ENCODE measurements around the gene ZNF107. TPM values are rescaled to one million over a fixed set of nuclear protein-coding genes. Genes with fewer than 3 reads are reported as not detected.
"Not testable (repeated sequence)": the region's sequence is repeated elsewhere in the genome, so short reads cannot be mapped to it uniquely, and the experiment has no call there.

Gene ZNF107
- polyA plus RNA-seq, 4 donors = 10.1 to 11.2 (median 10.5) TPM

GRCh38 chr7:64642875-64643274 lies 23.1 kb upstream of the ZNF107 start:
- no peak for DNase-seq (ENCODE audit: low read depth in 4 of 4, low spot score in 2 of 4)

GRCh38 chr7:64643566-64643965 lies 22.4 kb upstream of the ZNF107 start:
- DNase-seq (ENCODE audit: low read depth in 4 of 4, low spot score in 2 of 4) = no peak

GRCh38 chr7:64651203-64651602 lies 14.7 kb upstream of the ZNF107 start:
- no peak for DNase-seq (ENCODE audit: low read depth in 4 of 4, low spot score in 2 of 4)

GRCh38 chr7:64651632-64652165 lies 14.2 kb upstream of the ZNF107 start:
- no peak for DNase-seq (ENCODE audit: low read depth in 4 of 4, low spot score in 2 of 4)

DNA sequence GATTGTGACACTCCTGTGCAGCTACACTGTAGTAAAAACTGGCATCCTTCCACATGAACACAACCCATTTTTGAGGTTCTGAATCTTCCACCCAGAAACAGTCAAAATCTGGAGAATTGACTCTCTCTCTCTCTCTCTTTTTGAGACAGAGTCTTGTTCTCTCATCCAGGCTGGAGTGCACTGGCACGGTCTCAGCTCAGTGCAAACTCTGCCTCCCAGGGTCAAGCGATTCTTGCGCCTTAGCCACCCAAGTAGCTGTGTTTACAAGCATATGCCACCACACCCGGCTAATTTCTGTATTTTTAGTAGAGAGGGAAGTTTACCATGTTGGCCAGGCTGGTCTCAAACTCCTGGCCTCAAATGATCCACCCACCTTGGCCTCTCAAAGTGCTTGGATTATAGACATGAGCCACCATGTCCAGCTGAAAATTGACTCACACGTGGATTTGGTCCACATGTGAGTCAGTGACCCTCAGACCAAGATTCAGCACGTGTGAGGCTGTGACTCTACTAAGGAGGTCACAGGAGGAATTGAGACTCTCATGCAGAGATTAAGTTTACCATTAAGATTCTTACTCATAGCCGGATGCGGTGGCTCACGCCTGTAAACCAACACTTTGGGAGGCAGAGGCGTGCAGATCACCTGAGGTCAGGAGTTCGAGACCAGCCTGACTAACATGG lies 12.1 kb upstream of the ZNF107 start:
- DNase-seq (ENCODE audit: low read depth in 4 of 4, low spot score in 2 of 4) = no peak

DNA sequence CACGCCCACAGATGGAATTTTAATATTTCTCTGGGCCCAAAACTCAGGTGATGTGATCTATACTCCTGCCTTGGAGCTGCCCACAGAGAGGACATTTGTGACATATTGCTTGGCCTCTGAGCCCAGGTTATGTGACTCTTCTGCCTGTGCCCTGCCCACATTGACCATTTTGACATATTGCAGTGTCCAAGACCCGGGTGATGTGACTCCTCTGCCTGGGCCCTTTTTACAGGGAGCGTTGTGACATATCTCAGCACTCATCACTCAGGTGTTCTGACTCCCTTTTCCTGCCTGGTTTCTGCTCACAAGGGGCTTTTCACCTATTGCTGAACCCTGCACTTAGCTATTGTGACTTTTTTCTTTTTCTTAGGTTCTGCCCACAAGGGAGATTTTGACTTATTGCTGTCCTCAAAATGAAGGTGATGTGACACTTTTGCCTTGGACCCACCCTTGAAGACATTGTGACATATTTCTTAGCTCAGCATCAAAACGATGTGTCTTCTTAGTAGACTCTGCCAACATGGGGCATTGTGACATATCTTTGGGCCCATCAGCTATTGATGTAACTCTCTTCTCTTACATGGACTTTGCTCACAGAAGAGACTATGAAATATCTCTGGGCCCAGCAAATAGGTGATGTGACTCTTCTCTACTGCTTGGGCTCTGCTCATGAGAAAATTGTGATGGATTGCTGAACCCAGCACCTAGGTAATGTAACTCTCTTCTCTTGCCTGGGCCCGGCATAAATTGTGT lies 11.0 kb upstream of the ZNF107 start:
- DNase-seq (ENCODE audit: low read depth in 4 of 4, low spot score in 2 of 4) = no peak

GRCh38 chr7:64655811-64656210 lies 10.1 kb upstream of the ZNF107 start:
- DNase-seq (ENCODE audit: low read depth in 4 of 4, low spot score in 2 of 4) = no peak

GRCh38 chr7:64656489-64656888 lies 9.4 kb upstream of the ZNF107 start:
- no peak for DNase-seq (ENCODE audit: low read depth in 4 of 4, low spot score in 2 of 4)

- DNase-seq (ENCODE audit: low read depth in 4 of 4, low spot score in 2 of 4) = not testable (repeated sequence)
These were observed 3.8 kb upstream of the ZNF107 start for GRCh38 chr7:64662091-64662490.

- DNase-seq (ENCODE audit: low read depth in 4 of 4, low spot score in 2 of 4) = peak in 2 of 4 donors; percentile 3 to 9
These were observed 724 bp downstream of the ZNF107 start for GRCh38 chr7:64666663-64667050.

GRCh38 chr7:64667311-64667710 lies 1.4 kb downstream of the ZNF107 start:
- no peak for DNase-seq (ENCODE audit: low read depth in 4 of 4, low spot score in 2 of 4)

- DNase-seq (ENCODE audit: low read depth in 4 of 4, low spot score in 2 of 4) = no peak
These were observed 6.5 kb downstream of the ZNF107 start for GRCh38 chr7:64672414-64672813.

DNA sequence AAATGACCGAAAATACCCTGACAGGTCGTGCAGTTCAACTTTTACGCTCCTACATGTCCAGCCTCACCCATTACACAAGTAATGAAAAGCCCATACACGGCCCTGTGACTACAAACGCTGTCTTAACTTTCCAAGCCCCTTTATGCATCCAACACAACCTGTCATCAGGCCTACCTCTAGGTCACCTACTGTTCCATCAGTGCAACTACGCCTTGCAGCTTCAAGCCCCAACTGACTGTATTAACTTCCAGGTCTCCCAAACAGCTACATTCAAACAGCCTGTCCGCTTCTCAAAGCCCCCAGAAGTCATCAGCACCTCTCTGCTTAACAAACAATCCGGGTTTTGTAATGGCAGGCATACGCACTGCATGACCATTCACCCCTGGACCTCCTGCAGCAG lies 19.2 kb downstream of the ZNF107 start:
- DNase-seq (ENCODE audit: low read depth in 4 of 4, low spot score in 2 of 4) = no peak

- no peak for DNase-seq (ENCODE audit: low read depth in 4 of 4, low spot score in 2 of 4)
These were observed 19.8 kb downstream of the ZNF107 start for GRCh38 chr7:64685741-64686140.

DNA sequence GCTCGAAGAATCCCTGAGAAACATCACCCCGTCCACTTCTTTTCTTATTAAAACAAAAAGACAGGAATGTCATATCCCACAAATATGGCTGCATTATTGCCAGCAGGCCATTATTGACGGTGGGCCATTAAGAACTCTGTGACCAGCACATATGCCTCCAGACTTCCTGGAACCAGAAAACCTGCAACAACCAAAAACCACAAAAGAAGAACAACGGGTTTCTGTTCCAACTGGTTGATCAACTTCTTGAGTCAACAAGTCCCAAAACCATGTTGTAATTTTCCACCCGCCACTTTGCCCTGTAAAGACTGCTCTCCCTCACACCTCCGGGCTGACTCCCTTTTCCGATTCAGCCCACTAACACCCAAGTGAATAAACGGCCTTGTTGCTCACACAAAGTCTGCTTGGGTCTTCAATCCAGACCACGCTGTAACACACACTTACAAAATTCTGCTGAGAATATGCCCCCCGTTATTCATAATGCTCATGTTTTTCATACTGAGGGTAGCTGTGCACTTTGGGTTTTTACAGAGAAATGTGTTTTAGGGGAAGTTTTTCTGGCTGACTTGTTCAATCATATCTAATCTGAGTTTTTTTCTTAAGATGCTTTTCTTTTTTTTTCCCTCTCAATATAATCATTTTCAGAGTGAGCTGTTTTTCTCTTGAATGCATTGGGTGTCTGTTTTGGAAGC lies 20.7 kb downstream of the ZNF107 start:
- no peak for DNase-seq (ENCODE audit: low read depth in 4 of 4, low spot score in 2 of 4)

- no peak for DNase-seq (ENCODE audit: low read depth in 4 of 4, low spot score in 2 of 4)
These were observed 21.3 kb downstream of the ZNF107 start for GRCh38 chr7:64687249-64687648.

GRCh38 chr7:64688988-64689387 lies 23.1 kb downstream of the ZNF107 start:
- DNase-seq (ENCODE audit: low read depth in 4 of 4, low spot score in 2 of 4) = no peak

- no peak for DNase-seq (ENCODE audit: low read depth in 4 of 4, low spot score in 2 of 4)
These were observed 25.9 kb downstream of the ZNF107 start for GRCh38 chr7:64691831-64692230.

DNA sequence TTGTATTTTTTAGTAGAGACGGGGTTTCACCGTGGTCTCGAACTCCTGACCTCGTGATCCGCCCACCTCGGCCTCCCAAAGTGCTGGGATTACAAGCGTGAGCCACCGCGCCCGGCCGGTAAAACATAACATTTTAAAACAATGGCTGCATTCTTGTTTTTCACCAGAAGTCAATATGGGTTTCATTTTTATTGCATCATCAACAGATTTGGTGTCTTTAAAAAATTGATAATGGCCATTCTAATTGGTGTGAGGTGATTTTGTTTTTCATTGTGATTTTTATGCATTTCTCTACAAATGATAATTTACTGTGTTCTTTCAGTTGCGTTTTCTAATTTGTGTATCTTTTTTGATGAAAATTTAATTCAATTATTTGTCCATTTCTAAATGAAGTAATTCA lies 31.9 kb downstream of the ZNF107 start:
- not testable (repeated sequence) for DNase-seq (ENCODE audit: low read depth in 4 of 4, low spot score in 2 of 4)

- no peak for DNase-seq (ENCODE audit: low read depth in 4 of 4, low spot score in 2 of 4)
These were observed 40.8 kb downstream of the ZNF107 start for GRCh38 chr7:64706625-64707292.

GRCh38 chr7:64717896-64718295 lies 52.0 kb downstream of the ZNF107 start:
- DNase-seq (ENCODE audit: low read depth in 4 of 4, low spot score in 2 of 4) = not testable (repeated sequence)
